Sigmoid colon (tissue), 7 donors: ENCODE data around the gene VGLL3. TPM values are rescaled to one million over a fixed set of nuclear protein-coding genes. Genes with fewer than 3 reads are reported as not detected.
"Not testable (repeated sequence)": the region's sequence is repeated elsewhere in the genome, so short reads cannot be mapped to it uniquely, and the experiment has no call there.

Source experiments
- DNase-seq: peaks from one replicate; pipeline ENCODE4 v3.0.0-alpha.2; 2019
- H3K27ac ChIP-seq, 4 donors: fragments of 200-600 bp; sonication (generic); one replicate each; pipeline ENCODE4 v1.5.1; 2016 to 2019; ENCODE audit warnings: mild to moderate bottlenecking in 1 of 4
- H3K27me3 ChIP-seq, 3 donors: fragments of 200-600 bp; sonication (generic); one replicate each; pipeline ENCODE4 v1.5.1; 2019; ENCODE audit warnings: mild to moderate bottlenecking in 1 of 3
- H3K36me3 ChIP-seq, 4 donors: fragments of 200-600 bp; sonication (generic); one replicate each; pipeline ENCODE4 v1.5.1; 2016 to 2019
- H3K4me1 ChIP-seq, 4 donors: fragments of 200-600 bp; sonication (generic); one replicate each; pipeline ENCODE4 v1.5.1; 2017 to 2019
- H3K4me3 ChIP-seq, 4 donors: fragments of 200-600 bp; sonication (generic); one replicate each; pipeline ENCODE4 v1.5.1; 2017 to 2019; ENCODE audit warnings: mild to moderate bottlenecking in 2 of 4, moderate library complexity in 1 of 4
- H3K9me3 ChIP-seq, 4 donors: fragments of 200-600 bp in 3 of 4; sonication (generic) in 3 of 4; one replicate each; pipeline versions ENCODE4 v1.5.1 to v1.6.1; 2013 to 2019
- EP300 ChIP-seq, 4 donors: sonication (generic); formaldehyde crosslinking; IDR thresholded peaks; one replicate each; pipeline ENCODE4 v1.6.1; 2017; ENCODE audit warnings: antibody characterized with exemption in 4 of 4
- POLR2A ChIP-seq, 2 donors: fragments of 450-650 bp; IDR thresholded peaks; one replicate each; pipeline ENCODE4 v1.6.1; 2016; ENCODE audit warnings: antibody characterized with exemption in 2 of 2, mild to moderate bottlenecking in 2 of 2, moderate library complexity in 2 of 2
- POLR2AphosphoS5 ChIP-seq, 4 donors: sonication (generic); formaldehyde crosslinking; IDR thresholded peaks; one replicate each; pipeline ENCODE4 v1.6.1; 2017; ENCODE audit warnings: antibody characterized with exemption in 4 of 4
- WGBS, 2 donors: extraction: QIAGEN DNeasy Blood & Tissue Kit; methylation state at CpG; one replicate each; pipeline ENCODE4 v1.1.7; 2013; 5-methylcytosine and 5-hydroxymethylcytosine counted together
- intact Hi-C: fragments of 100-400 bp; cut with DNase I; formaldehyde crosslinking; loops from one replicate; pipeline ENCODE4 v1.15.1; 2023
- polyA plus RNA-seq, 3 donors: library from polyadenylated mRNA; stranded (reverse); fragments of 200-250 nt; gene quantifications; one replicate each; pipeline ENCODE4 v1.2.3, GENCODE V29; 2013
- total RNA-seq, 4 donors: library from RNA; depleted of rRNA; stranded (reverse); fragments of >200 nt; gene quantifications; one replicate each; pipeline ENCODE4 v1.1.0, GENCODE V29; 2016
- TF ChIP-seq, protein P1 (sequence below), 4 experiments: fragments of 450-650 bp in 3 of 4; fragments of 200-600 bp in 1 of 4; IDR thresholded peaks; one replicate each; pipeline ENCODE4 v1.5.1; 2016 to 2019; ENCODE audit warnings: antibody characterized with exemption in 4 of 4, mild to moderate bottlenecking in 3 of 4, moderate library complexity in 2 of 4
- donor health status: healthy with polysubstance abuse.
- donor health status: Bipolar disorder and iron deficiency.
- donor health status: healthy.

The VGLL3 gene
- total and polyA plus RNA-seq, 7 donors = 0.23 to 35.0 (median 24.0) TPM

DNA sequence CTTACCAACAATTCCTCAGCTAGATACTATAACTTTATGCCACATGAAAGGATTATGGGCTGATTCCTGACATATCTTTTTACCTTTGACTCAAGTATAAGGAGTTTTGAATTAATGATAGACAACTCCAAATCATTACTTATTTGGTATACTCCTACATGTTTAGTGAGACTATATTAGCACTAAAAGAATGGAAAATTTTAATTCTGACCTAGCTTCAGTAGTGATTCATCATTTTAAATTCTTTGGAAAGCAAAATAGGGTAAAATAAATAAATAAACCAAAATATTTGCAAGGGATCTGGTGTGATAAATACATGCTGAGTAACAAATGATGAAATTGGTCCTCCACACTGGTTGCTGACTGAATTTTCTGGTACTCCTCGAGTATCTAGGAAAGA is 42.3 kb upstream of the VGLL3 start:
- no peak for DNase-seq
- H3K4me3 ChIP-seq = no peak overlapping the region
- no peaks in the 10 kb centered on the region for H3K36me3 ChIP-seq
- H3K9me3 ChIP-seq = no peaks in the 10 kb centered on the region
- no peaks in the 10 kb centered on the region for H3K27me3 ChIP-seq
- no peaks in the 10 kb centered on the region for H3K4me1 ChIP-seq
- TF ChIP-seq, protein P1, sequence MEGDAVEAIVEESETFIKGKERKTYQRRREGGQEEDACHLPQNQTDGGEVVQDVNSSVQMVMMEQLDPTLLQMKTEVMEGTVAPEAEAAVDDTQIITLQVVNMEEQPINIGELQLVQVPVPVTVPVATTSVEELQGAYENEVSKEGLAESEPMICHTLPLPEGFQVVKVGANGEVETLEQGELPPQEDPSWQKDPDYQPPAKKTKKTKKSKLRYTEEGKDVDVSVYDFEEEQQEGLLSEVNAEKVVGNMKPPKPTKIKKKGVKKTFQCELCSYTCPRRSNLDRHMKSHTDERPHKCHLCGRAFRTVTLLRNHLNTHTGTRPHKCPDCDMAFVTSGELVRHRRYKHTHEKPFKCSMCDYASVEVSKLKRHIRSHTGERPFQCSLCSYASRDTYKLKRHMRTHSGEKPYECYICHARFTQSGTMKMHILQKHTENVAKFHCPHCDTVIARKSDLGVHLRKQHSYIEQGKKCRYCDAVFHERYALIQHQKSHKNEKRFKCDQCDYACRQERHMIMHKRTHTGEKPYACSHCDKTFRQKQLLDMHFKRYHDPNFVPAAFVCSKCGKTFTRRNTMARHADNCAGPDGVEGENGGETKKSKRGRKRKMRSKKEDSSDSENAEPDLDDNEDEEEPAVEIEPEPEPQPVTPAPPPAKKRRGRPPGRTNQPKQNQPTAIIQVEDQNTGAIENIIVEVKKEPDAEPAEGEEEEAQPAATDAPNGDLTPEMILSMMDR (IDR thresholded peaks at IDR 0.05) = no peak
- TF ChIP-seq EP300 (IDR thresholded peaks at IDR 0.05) = no peak
- TF ChIP-seq POLR2AphosphoS5 (IDR thresholded peaks at IDR 0.05) = no peak
- no peak for TF ChIP-seq POLR2A (IDR thresholded peaks at IDR 0.05)
- H3K27ac ChIP-seq = no peak overlapping the region
- WGBS, 2 donors = 12 to 61% methylated on average over 1 of the region's 1 CpG
- intact Hi-C loops = no loop called here

DNA sequence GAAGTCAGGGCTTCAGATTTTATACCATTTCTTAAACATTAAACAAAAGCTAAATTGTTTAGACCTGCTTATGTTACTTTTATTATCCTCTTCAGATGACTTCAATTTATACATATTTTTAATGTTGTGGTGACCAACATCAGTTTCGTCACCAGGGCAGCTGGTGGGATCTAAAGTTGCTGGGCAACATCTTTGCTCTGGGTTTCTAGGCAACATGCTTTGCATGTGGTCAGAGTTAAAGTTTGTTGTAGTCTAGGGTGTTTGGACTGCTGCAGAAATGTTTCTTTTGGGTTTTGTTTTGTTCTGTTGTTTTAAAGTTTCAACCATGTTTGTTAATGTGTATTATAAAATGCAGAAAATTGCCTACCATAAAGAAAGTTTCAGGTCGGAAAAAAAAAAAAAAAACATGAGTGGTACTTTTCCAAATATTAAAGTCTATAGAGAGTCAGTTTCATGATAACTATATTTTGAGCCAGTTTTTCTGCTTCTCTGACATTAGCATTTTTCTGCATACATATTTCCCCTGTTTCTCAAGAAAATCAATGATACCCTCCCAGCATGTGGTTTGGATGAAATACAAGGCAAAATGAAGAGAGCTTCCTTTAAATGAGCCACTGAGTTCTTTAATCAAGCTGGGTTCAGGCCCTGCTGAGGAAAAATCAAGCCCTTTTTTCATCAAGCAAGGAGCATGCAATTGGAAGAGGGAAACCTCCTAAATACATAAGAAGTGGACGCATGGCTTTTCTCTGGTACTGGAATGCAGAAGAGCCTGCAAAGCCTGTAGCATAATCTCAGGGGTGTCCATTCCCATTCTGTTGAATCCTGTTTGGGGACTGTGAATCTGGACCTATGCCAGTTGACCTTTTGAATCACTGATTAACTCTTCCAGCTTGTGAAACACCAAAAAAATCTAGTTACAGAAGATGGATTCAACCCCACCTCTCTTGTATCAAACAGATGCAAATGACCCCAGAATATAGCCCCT is 35.0 kb upstream of the VGLL3 start:
- no peak overlapping the region for H3K4me3 ChIP-seq
- H3K27me3 ChIP-seq = no peaks in the 10 kb centered on the region
- intact Hi-C loops = no loop called here
- TF ChIP-seq, protein P1 (IDR thresholded peaks at IDR 0.05) = no peak
- TF ChIP-seq POLR2AphosphoS5 (IDR thresholded peaks at IDR 0.05) (no peak), EP300 (IDR thresholded peaks at IDR 0.05) (no peak), POLR2A (IDR thresholded peaks at IDR 0.05) (no peak)
- no peak overlapping the region for H3K27ac ChIP-seq
- no peak for DNase-seq
- 46 to 69% methylated on average over 3 of the region's 3 CpGs for WGBS, 2 donors
- H3K36me3 ChIP-seq = no peaks in the 10 kb centered on the region
- no peaks in the 10 kb centered on the region for H3K9me3 ChIP-seq
- H3K4me1 ChIP-seq = no peaks in the 10 kb centered on the region

DNA sequence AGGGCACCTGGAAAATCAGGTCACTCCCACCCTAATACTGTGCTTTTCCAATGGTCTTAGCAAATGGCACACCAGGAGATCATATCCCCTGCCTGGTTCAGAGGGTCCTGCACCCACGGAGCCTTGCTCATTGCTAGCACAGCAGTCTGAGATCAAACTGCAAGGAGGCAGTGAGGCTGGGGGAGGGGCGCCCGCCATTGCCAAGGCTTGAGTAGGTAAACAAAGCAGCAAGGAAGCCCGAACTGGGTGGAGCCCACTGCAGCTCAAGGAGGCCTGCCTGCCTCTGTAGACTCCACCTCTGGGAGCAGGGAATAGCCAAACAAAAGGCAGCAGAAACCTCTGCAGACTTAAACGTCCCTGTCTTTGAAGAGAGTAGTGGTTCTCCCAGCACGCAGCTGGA is 26.4 kb upstream of the VGLL3 start:
- H3K27me3 ChIP-seq, H3K27ac ChIP-seq, H3K36me3 ChIP-seq, DNase-seq, H3K4me1 ChIP-seq, intact Hi-C loops, H3K9me3 ChIP-seq, H3K4me3 ChIP-seq: not testable (repeated sequence)
- 59 to 71% methylated on average over 6 of the region's 6 CpGs for WGBS, 2 donors

DNA sequence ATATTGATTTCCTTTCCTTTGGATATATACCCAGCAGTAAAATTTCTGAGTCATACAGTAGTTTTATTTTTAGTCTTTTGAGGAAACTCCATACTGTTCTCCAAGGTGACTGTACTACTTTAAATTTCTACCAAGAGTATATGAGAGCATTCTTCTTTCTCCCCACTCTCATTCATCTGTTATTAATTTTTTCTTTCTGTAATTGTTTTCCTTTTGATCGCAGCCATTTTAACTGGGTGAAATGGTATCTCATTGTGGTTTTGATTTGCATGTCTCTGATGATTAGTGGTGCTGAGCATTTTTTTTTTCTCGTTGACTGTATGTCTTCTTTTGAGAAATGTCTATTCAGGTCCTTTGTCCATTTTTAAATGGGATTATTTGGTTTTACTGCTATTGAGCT is 18.3 kb upstream of the VGLL3 start:
- Histone ChIP-seq H3K36me3 (no peaks in the 10 kb centered on the region), H3K9me3 (no peaks in the 10 kb centered on the region), H3K27ac (no peak overlapping the region), H3K4me3 (no peak overlapping the region), H3K4me1 (no peaks in the 10 kb centered on the region), H3K27me3 (no peaks in the 10 kb centered on the region)
- intact Hi-C loops = no loop called here
- WGBS, 2 donors = 66 to 89% methylated on average over 2 of the region's 2 CpGs
- DNase-seq = no peak
- TF ChIP-seq EP300 (IDR thresholded peaks at IDR 0.05) (no peak), POLR2A (IDR thresholded peaks at IDR 0.05) (no peak), POLR2AphosphoS5 (IDR thresholded peaks at IDR 0.05) (no peak)
- TF ChIP-seq, protein P1 (IDR thresholded peaks at IDR 0.05) = no peak

DNA sequence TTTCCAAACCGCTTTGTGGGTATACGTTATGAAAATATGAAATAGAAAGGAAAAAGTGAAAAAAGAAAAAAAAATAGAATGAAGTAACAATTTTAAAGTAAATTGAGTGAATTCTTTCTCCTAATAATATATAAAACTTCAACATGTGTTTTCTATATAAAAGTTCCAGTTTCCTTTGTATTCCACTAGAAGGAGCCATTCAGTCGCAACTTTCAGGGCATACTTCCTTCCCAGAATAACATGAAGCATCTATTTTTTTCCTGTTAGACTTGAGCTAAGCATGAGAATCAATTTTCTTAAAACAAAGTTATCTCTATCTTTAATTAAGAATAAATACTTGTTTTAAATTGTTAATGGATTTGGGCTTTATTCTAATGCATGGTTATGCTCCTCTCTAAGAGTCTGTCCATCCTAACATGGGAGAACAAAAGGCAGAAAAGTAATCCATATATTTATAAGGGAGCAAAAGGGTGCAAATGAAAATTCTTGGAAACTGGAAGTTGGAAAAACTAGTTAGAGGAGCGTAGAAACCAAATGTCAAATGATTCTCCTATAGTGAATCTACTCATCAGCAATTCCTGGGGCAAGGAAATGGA is 16.0 kb upstream of the VGLL3 start:
- no peak for DNase-seq
- TF ChIP-seq POLR2A (IDR thresholded peaks at IDR 0.05) = no peak
- no peak for TF ChIP-seq POLR2AphosphoS5 (IDR thresholded peaks at IDR 0.05)
- TF ChIP-seq, protein P1 (IDR thresholded peaks at IDR 0.05) = no peak
- no peak for TF ChIP-seq EP300 (IDR thresholded peaks at IDR 0.05)
- Histone ChIP-seq H3K4me1 (no peaks in the 10 kb centered on the region), H3K9me3 (no peaks in the 10 kb centered on the region), H3K36me3 (no peaks in the 10 kb centered on the region), H3K27ac (no peak overlapping the region), H3K4me3 (no peak overlapping the region), H3K27me3 (no peaks in the 10 kb centered on the region)
- 59 to 68% methylated on average over 4 of the region's 4 CpGs for WGBS, 2 donors
- intact Hi-C loops = no loop called here
